Peyer's patch (tissue), 4 donors: Measurements from ENCODE around the gene MPHOSPH10. TPM values are rescaled to one million over a fixed set of nuclear protein-coding genes. Genes with fewer than 3 reads are reported as not detected.
"Not testable (repeated sequence)": the region's sequence is repeated elsewhere in the genome, so short reads cannot be mapped to it uniquely, and the experiment has no call there.

Experiments used
- DNase-seq, 3 donors: peaks; one replicate each; pipeline ENCODE4 v3.0.0-alpha.2; 2017 to 2019
- H3K27ac ChIP-seq, 4 donors: fragments of 200-600 bp; sonication (generic); one replicate each; pipeline ENCODE4 v1.5.1; 2016 to 2019
- H3K27me3 ChIP-seq, 2 donors: fragments of 200-600 bp; sonication (generic); one replicate each; pipeline ENCODE4 v1.5.1; 2019
- H3K36me3 ChIP-seq, 3 donors: fragments of 200-600 bp; sonication (generic); one replicate each; pipeline ENCODE4 v1.5.1; 2016 to 2019
- H3K4me1 ChIP-seq, 4 donors: fragments of 200-600 bp; sonication (generic); one replicate each; pipeline ENCODE4 v1.5.1; 2016 to 2019
- H3K4me3 ChIP-seq, 4 donors: fragments of 200-600 bp; sonication (generic); 1 replicate in 3 of 4; 2 replicates in 1 of 4; pipeline ENCODE4 v1.5.1; 2016 to 2019; ENCODE audit warnings: mild to moderate bottlenecking in 1 of 4
- H3K9me3 ChIP-seq, 4 donors: fragments of 200-600 bp; sonication (generic); one replicate each; pipeline ENCODE4 v1.5.1; 2016 to 2019; ENCODE audit warnings: mild to moderate bottlenecking in 1 of 4
- CTCF ChIP-seq, 6 experiments: fragments of 450-650 bp in 4 of 6; fragments of 200-600 bp in 2 of 6; sonication (generic) in 1 of 6; IDR thresholded peaks; one replicate each; pipeline ENCODE4 v1.5.1; 2017 to 2019; ENCODE audit warnings: antibody characterized with exemption in 6 of 6, mild to moderate bottlenecking in 3 of 6, moderate library complexity in 1 of 6
- POLR2A ChIP-seq, 2 donors: fragments of 450-650 bp; IDR thresholded peaks; one replicate each; pipeline ENCODE4 v1.5.1; 2017; ENCODE audit warnings: antibody characterized with exemption in 2 of 2, mild to moderate bottlenecking in 2 of 2, moderate library complexity in 2 of 2
- total RNA-seq, 4 donors: library from RNA; depleted of rRNA; stranded (reverse); fragments of >200 nt; gene quantifications; one replicate each; pipeline ENCODE4 v1.1.0, GENCODE V29; 2016

The MPHOSPH10 gene
- total RNA-seq, 4 donors from 2014 or later: 16.3 to 37.1 (median 20.7) TPM

DNA sequence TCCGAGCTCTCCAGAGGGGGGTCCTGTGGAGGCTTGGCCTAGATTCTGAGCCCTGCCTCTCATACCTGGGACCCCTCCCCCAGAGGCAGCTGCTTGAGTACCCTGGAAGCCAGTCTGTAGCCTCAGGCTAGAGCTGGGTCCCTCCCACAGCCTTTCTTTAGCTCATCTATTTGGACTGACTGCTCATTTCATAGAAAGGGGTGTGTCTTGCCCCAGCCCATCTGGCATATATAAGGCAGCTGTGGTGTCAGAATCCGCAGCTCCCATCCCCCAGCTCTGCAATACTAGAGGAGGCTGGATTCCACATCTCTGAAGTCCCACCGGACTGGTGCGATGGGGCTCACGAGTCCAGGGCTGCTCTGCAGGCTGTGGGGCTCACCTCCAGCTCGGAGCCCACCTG lies 26.1 kb downstream of the MPHOSPH10 start:
- TF ChIP-seq POLR2A (IDR thresholded peaks at IDR 0.05) (no peak), CTCF (IDR thresholded peaks at IDR 0.05) (no peak)
- H3K36me3 ChIP-seq: no peaks in the 10 kb centered on the region
- no peak overlapping the region for H3K4me3 ChIP-seq
- H3K27me3 ChIP-seq: no peaks in the 10 kb centered on the region
- H3K9me3 ChIP-seq: no peaks in the 10 kb centered on the region
- no peak overlapping the region for H3K27ac ChIP-seq
- H3K4me1 ChIP-seq: peaks cover 0 to 6% (median 2%) of the 10 kb centered on the region in 4 donors
- DNase-seq: no peak

GRCh38 chr2:71157124-71157793 lies 26.8 kb downstream of the MPHOSPH10 start:
- Histone ChIP-seq H3K9me3 (no peaks in the 10 kb centered on the region), H3K27ac (no peak overlapping the region), H3K4me1 (peaks cover 0 to 6% (median 2%) of the 10 kb centered on the region in 4 donors), H3K36me3 (no peaks in the 10 kb centered on the region), H3K4me3 (peak overlapping the region in 2 of 4 donors; percentile 6 to 25), H3K27me3 (no peaks in the 10 kb centered on the region)
- TF ChIP-seq CTCF (IDR thresholded peaks at IDR 0.05) (peak in 5 of 6 experiments; percentile 45 to 60 (median 55)), POLR2A (IDR thresholded peaks at IDR 0.05) (no peak)
- peak; percentile 61 to 77 (median 63) for DNase-seq

DNA sequence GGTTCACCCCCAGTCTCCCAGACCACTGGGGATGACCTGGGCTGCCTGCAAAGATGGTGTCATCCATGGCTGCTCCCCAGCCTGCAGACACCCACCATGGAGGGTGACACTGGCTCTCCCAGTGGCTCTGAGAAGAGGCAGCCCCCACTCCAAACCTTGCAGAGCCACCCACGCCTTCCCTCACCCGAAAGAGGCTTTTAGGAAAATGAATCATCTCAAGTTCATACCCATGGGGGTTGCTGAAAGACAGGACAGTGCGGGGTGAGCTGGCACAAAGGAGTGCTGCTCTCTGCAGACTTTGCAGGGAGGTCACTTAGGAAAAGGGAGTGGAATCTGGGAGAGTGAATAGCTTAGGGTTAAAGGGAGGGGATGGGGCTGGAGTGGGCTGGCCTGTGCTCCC lies 36.4 kb downstream of the MPHOSPH10 start:
- no peaks in the 10 kb centered on the region for H3K4me1 ChIP-seq
- H3K27ac ChIP-seq: no peak overlapping the region
- H3K4me3 ChIP-seq: no peak overlapping the region
- DNase-seq: no peak
- TF ChIP-seq CTCF (IDR thresholded peaks at IDR 0.05) (no peak), POLR2A (IDR thresholded peaks at IDR 0.05) (no peak)
- no peaks in the 10 kb centered on the region for H3K9me3 ChIP-seq
- H3K27me3 ChIP-seq: no peaks in the 10 kb centered on the region
- H3K36me3 ChIP-seq: no peaks in the 10 kb centered on the region

DNA sequence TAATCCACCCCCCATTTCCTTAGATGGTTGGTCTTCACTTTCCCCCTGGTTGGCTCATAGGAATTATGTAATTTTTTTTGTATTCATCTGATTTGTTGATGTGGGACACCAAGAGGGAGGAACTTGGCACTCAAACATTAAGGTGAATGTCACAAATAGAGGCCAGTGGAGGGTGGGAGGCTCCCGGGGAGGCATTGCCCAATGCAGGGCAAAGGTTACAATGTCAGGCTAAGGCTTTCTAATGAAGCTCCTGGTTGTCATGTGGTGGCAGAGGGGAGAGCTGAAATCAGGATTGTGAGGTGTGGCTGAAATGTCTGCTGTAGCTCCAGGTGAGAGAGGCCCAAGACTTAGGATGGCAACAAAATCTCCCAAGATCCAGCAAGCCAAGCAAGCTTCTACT lies 42.7 kb downstream of the MPHOSPH10 start:
- no peaks in the 10 kb centered on the region for H3K27me3 ChIP-seq

GRCh38 chr2:71174207-71174606 lies 43.8 kb downstream of the MPHOSPH10 start:
- Histone ChIP-seq H3K4me3 (no peak overlapping the region), H3K27me3 (no peaks in the 10 kb centered on the region), H3K4me1 (no peaks in the 10 kb centered on the region), H3K36me3 (no peaks in the 10 kb centered on the region), H3K9me3 (no peaks in the 10 kb centered on the region), H3K27ac (no peak overlapping the region)
- DNase-seq: no peak
- no peak for TF ChIP-seq POLR2A (IDR thresholded peaks at IDR 0.05)

More for the DNA sequence above, 42.7 kb downstream of the MPHOSPH10 start:
- TF ChIP-seq CTCF (IDR thresholded peaks at IDR 0.05) (no peak), POLR2A (IDR thresholded peaks at IDR 0.05) (no peak)
- no peaks in the 10 kb centered on the region for H3K4me1 ChIP-seq
- H3K36me3 ChIP-seq: no peaks in the 10 kb centered on the region
- no peaks in the 10 kb centered on the region for H3K9me3 ChIP-seq
- H3K27ac ChIP-seq: no peak overlapping the region
- no peak for DNase-seq
- no peak overlapping the region for H3K4me3 ChIP-seq

- not testable (repeated sequence) for H3K27ac ChIP-seq, H3K9me3 ChIP-seq, DNase-seq, H3K4me3 ChIP-seq, H3K4me1 ChIP-seq, H3K27me3 ChIP-seq, H3K36me3 ChIP-seq
These were observed 48.4 kb downstream of the MPHOSPH10 start for GRCh38 chr2:71178836-71179235.

DNA sequence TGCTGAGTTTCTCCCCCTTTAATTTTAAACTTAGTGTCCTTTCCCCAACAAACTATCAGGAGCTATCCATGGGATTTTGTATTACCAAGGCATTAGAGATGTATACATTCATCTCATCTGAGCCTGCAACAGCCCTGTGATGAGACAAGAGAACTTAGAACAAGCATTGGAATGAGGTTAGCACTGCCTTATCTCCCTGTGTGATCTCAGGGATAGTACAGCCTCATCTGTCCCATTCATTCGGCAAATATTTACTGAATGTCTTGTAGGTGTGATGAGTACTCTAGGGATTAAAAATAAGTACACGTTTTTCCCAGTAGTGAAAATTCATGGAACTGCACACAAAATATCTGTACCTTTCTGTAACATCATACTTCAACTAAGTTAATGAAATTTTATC lies 50.9 kb downstream of the MPHOSPH10 start:
- Histone ChIP-seq H3K4me3 (no peak overlapping the region), H3K4me1 (no peaks in the 10 kb centered on the region), H3K36me3 (no peaks in the 10 kb centered on the region), H3K27ac (no peak overlapping the region), H3K27me3 (no peaks in the 10 kb centered on the region), H3K9me3 (no peaks in the 10 kb centered on the region)
- no peak for TF ChIP-seq POLR2A (IDR thresholded peaks at IDR 0.05)
- TF ChIP-seq CTCF (IDR thresholded peaks at IDR 0.05): no peak
- DNase-seq: no peak

- not testable (repeated sequence) for H3K4me3 ChIP-seq, DNase-seq, H3K27me3 ChIP-seq, H3K27ac ChIP-seq, H3K4me1 ChIP-seq, H3K36me3 ChIP-seq, H3K9me3 ChIP-seq
These were observed 53.1 kb downstream of the MPHOSPH10 start for GRCh38 chr2:71183306-71184115.
